ENCODE results near the gene ALG9. TPM values are rescaled to one million over a fixed set of nuclear protein-coding genes. Genes with fewer than 3 reads are reported as not detected.

The ALG9 gene
- total and polyA plus RNA-seq, 3 experiments from 2014 or later = 16.7 to 38.0 (median 37.4) TPM

- Histone ChIP-seq H3K9me3 (ENCODE audit: low read length) (no peaks in the 10 kb centered on the region), H3K4me1 (ENCODE audit: insufficient read depth, low read length) (no peaks in the 10 kb centered on the region), H3K27me3 (ENCODE audit: insufficient read depth, low read length, poor library complexity, severe bottlenecking) (no peaks in the 10 kb centered on the region), H3K4me3 (ENCODE audit: low read length) (no peak overlapping the region), H3K27ac (ENCODE audit: low read depth, low read length) (no peak overlapping the region), H3K36me3 (ENCODE audit: insufficient read depth, low read length) (no peaks in the 10 kb centered on the region)
- no peaks in the 10 kb centered on the region for H3K27me3 Mint-ChIP-seq
- H3K9me3 Mint-ChIP-seq = no peaks in the 10 kb centered on the region
- ChIA-PET CTCF (interaction anchor here (0.7 kb wide), 1 partner anchor 31 kb away, joined by 4 read pairs; no protein-coding TSS in a partner anchor), POLR2A (no interaction called here)
- DNase-seq = no peak
- H3K27ac Mint-ChIP-seq = peak overlapping the region in 1 of 8 donors; percentile 77
- no peak overlapping the region for H3K4me3 Mint-ChIP-seq
- peaks cover 5 to 7% (median 6%) of the 10 kb centered on the region in 3 donors for H3K4me1 Mint-ChIP-seq
- peaks cover 5 to 60% (median 20%) of the 10 kb centered on the region in 3 donors for H3K36me3 Mint-ChIP-seq
These were observed 59.2 kb downstream of the ALG9 start for GRCh38 chr11:111812211-111812610.

GRCh38 chr11:111811445-111811844, 59.9 kb downstream of the ALG9 start:
- H3K9me3 Mint-ChIP-seq = no peaks in the 10 kb centered on the region
- H3K27me3 ChIP-seq (ENCODE audit: insufficient read depth, low read length, poor library complexity, severe bottlenecking) = no peaks in the 10 kb centered on the region
- peaks cover 5 to 61% (median 22%) of the 10 kb centered on the region in 3 donors for H3K36me3 Mint-ChIP-seq
- CTCF ChIA-PET = no interaction called here
- peaks cover 5 to 7% (median 6%) of the 10 kb centered on the region in 3 donors for H3K4me1 Mint-ChIP-seq
- H3K4me1 ChIP-seq (ENCODE audit: insufficient read depth, low read length) = no peaks in the 10 kb centered on the region
- no peak for DNase-seq
- no peaks in the 10 kb centered on the region for H3K27me3 Mint-ChIP-seq
- no peak overlapping the region for H3K27ac Mint-ChIP-seq
- H3K4me3 Mint-ChIP-seq = no peak overlapping the region
- no peak overlapping the region for H3K27ac ChIP-seq (ENCODE audit: low read depth, low read length)
- H3K36me3 ChIP-seq (ENCODE audit: insufficient read depth, low read length) = no peaks in the 10 kb centered on the region
- POLR2A ChIA-PET = no interaction called here
- no peaks in the 10 kb centered on the region for H3K9me3 ChIP-seq (ENCODE audit: low read length)
- no peak overlapping the region for H3K4me3 ChIP-seq (ENCODE audit: low read length)

GRCh38 chr11:111808834-111809233, 62.5 kb downstream of the ALG9 start:
- Histone ChIP-seq H3K27me3 (ENCODE audit: insufficient read depth, low read length, poor library complexity, severe bottlenecking) (no peaks in the 10 kb centered on the region), H3K4me1 (ENCODE audit: insufficient read depth, low read length) (no peaks in the 10 kb centered on the region), H3K4me3 (ENCODE audit: low read length) (no peak overlapping the region), H3K9me3 (ENCODE audit: low read length) (no peaks in the 10 kb centered on the region), H3K36me3 (ENCODE audit: insufficient read depth, low read length) (no peaks in the 10 kb centered on the region), H3K27ac (ENCODE audit: low read depth, low read length) (no peak overlapping the region)
- CTCF ChIA-PET = interaction anchor here (1.3 kb wide), 1 partner anchor 222 kb away, joined by 3 read pairs; no protein-coding TSS in a partner anchor
- Mint-ChIP-seq H3K27me3 (no peaks in the 10 kb centered on the region), H3K27ac (peak overlapping the region in 2 of 8 donors; percentile 14 to 64), H3K36me3 (peaks cover 5 to 69% (median 23%) of the 10 kb centered on the region in 3 donors), H3K9me3 (no peaks in the 10 kb centered on the region), H3K4me1 (peaks cover under 1 to 4% (median 1%) of the 10 kb centered on the region in 3 donors), H3K4me3 (no peak overlapping the region)
- POLR2A ChIA-PET = no interaction called here
- no peak for DNase-seq

- no peaks in the 10 kb centered on the region for H3K9me3 ChIP-seq (ENCODE audit: low read length)
- no peaks in the 10 kb centered on the region for H3K4me1 Mint-ChIP-seq
- no peak overlapping the region for H3K4me3 Mint-ChIP-seq
- no peak overlapping the region for H3K4me3 ChIP-seq (ENCODE audit: low read length)
- H3K27ac ChIP-seq (ENCODE audit: low read depth, low read length) = no peak overlapping the region
- no peak for DNase-seq
- peaks cover 5 to 75% (median 24%) of the 10 kb centered on the region in 3 donors for H3K36me3 Mint-ChIP-seq
- no peaks in the 10 kb centered on the region for H3K27me3 ChIP-seq (ENCODE audit: insufficient read depth, low read length, poor library complexity, severe bottlenecking)
- no peaks in the 10 kb centered on the region for H3K27me3 Mint-ChIP-seq
- no peaks in the 10 kb centered on the region for H3K36me3 ChIP-seq (ENCODE audit: insufficient read depth, low read length)
- H3K9me3 Mint-ChIP-seq = no peaks in the 10 kb centered on the region
- H3K27ac Mint-ChIP-seq = peak overlapping the region in 1 of 8 donors; percentile 15
- POLR2A ChIA-PET = no interaction called here
- CTCF ChIA-PET = interaction anchor here (1.3 kb wide), 1 partner anchor 221 kb away, joined by 3 read pairs; no protein-coding TSS in a partner anchor
- H3K4me1 ChIP-seq (ENCODE audit: insufficient read depth, low read length) = no peaks in the 10 kb centered on the region
These were observed 63.3 kb downstream of the ALG9 start for GRCh38 chr11:111808063-111808588.

- POLR2A ChIA-PET = no interaction called here
- CTCF ChIA-PET = interaction anchor here (1.1 kb wide), 1 partner anchor 35 kb away, joined by 3 read pairs; no protein-coding TSS in a partner anchor
- H3K36me3 ChIP-seq (ENCODE audit: insufficient read depth, low read length) = peaks cover 5% of the 10 kb centered on the region
- H3K27ac Mint-ChIP-seq = peak overlapping the region in 1 of 8 donors; percentile 36
- H3K4me1 ChIP-seq (ENCODE audit: insufficient read depth, low read length) = no peaks in the 10 kb centered on the region
- no peak overlapping the region for H3K27ac ChIP-seq (ENCODE audit: low read depth, low read length)
- no peaks in the 10 kb centered on the region for H3K27me3 Mint-ChIP-seq
- H3K36me3 Mint-ChIP-seq = peaks cover 6 to 77% (median 27%) of the 10 kb centered on the region in 3 donors
- H3K9me3 ChIP-seq (ENCODE audit: low read length) = no peaks in the 10 kb centered on the region
- no peak overlapping the region for H3K4me3 Mint-ChIP-seq
- H3K4me3 ChIP-seq (ENCODE audit: low read length) = no peak overlapping the region
- no peak for DNase-seq
- no peaks in the 10 kb centered on the region for H3K4me1 Mint-ChIP-seq
- H3K27me3 ChIP-seq (ENCODE audit: insufficient read depth, low read length, poor library complexity, severe bottlenecking) = no peaks in the 10 kb centered on the region
- H3K9me3 Mint-ChIP-seq = no peaks in the 10 kb centered on the region
These were observed 64.3 kb downstream of the ALG9 start for GRCh38 chr11:111807076-111807475.

GRCh38 chr11:111801135-111801534, 70.2 kb downstream of the ALG9 start:
- Mint-ChIP-seq H3K27ac (no peak overlapping the region), H3K9me3 (no peaks in the 10 kb centered on the region), H3K27me3 (no peaks in the 10 kb centered on the region), H3K4me3 (no peak overlapping the region), H3K36me3 (peaks cover 27 to 83% (median 29%) of the 10 kb centered on the region in 3 donors), H3K4me1 (peaks cover 0 to 2% (median 0%) of the 10 kb centered on the region in 3 donors)
- no peaks in the 10 kb centered on the region for H3K4me1 ChIP-seq (ENCODE audit: insufficient read depth, low read length)
- DNase-seq = no peak
- POLR2A ChIA-PET = no interaction called here
- H3K9me3 ChIP-seq (ENCODE audit: low read length) = no peaks in the 10 kb centered on the region
- CTCF ChIA-PET = no interaction called here
- H3K4me3 ChIP-seq (ENCODE audit: low read length) = no peak overlapping the region
- peaks cover 8% of the 10 kb centered on the region for H3K36me3 ChIP-seq (ENCODE audit: insufficient read depth, low read length)
- H3K27me3 ChIP-seq (ENCODE audit: insufficient read depth, low read length, poor library complexity, severe bottlenecking) = no peaks in the 10 kb centered on the region
- no peak overlapping the region for H3K27ac ChIP-seq (ENCODE audit: low read depth, low read length)

- Mint-ChIP-seq H3K27me3 (peaks cover 0 to 2% of the 10 kb centered on the region in 2 donors), H3K4me1 (peaks cover 0 to 2% (median 0%) of the 10 kb centered on the region in 3 donors), H3K36me3 (peaks cover 27 to 77% (median 27%) of the 10 kb centered on the region in 3 donors), H3K4me3 (no peak overlapping the region), H3K9me3 (no peaks in the 10 kb centered on the region), H3K27ac (no peak overlapping the region)
- H3K4me3 ChIP-seq (ENCODE audit: low read length) = no peak overlapping the region
- H3K9me3 ChIP-seq (ENCODE audit: low read length) = no peaks in the 10 kb centered on the region
- DNase-seq = no peak
- no peak overlapping the region for H3K27ac ChIP-seq (ENCODE audit: low read depth, low read length)
- H3K27me3 ChIP-seq (ENCODE audit: insufficient read depth, low read length, poor library complexity, severe bottlenecking) = no peaks in the 10 kb centered on the region
- CTCF ChIA-PET = interaction anchor here (1.0 kb wide), 1 partner anchor 21 kb away, joined by 3 read pairs; no protein-coding TSS in a partner anchor
- POLR2A ChIA-PET = no interaction called here
- H3K36me3 ChIP-seq (ENCODE audit: insufficient read depth, low read length) = peaks cover 8% of the 10 kb centered on the region
- no peaks in the 10 kb centered on the region for H3K4me1 ChIP-seq (ENCODE audit: insufficient read depth, low read length)
These were observed 73.1 kb downstream of the ALG9 start for GRCh38 chr11:111798279-111798678.

- Histone ChIP-seq H3K4me3 (ENCODE audit: low read length) (no peak overlapping the region), H3K4me1 (ENCODE audit: insufficient read depth, low read length) (no peaks in the 10 kb centered on the region), H3K27ac (ENCODE audit: low read depth, low read length) (no peak overlapping the region), H3K27me3 (ENCODE audit: insufficient read depth, low read length, poor library complexity, severe bottlenecking) (no peaks in the 10 kb centered on the region), H3K9me3 (ENCODE audit: low read length) (no peaks in the 10 kb centered on the region), H3K36me3 (ENCODE audit: insufficient read depth, low read length) (peaks cover 4% of the 10 kb centered on the region)
- DNase-seq = no peak
- H3K27me3 Mint-ChIP-seq = peaks cover 0 to 2% of the 10 kb centered on the region in 2 donors
- peaks cover 0 to 2% (median 0%) of the 10 kb centered on the region in 3 donors for H3K4me1 Mint-ChIP-seq
- H3K27ac Mint-ChIP-seq = no peak overlapping the region
- peaks cover 25 to 72% (median 27%) of the 10 kb centered on the region in 3 donors for H3K36me3 Mint-ChIP-seq
- no peaks in the 10 kb centered on the region for H3K9me3 Mint-ChIP-seq
- H3K4me3 Mint-ChIP-seq = no peak overlapping the region
- ChIA-PET CTCF (interaction anchor here (1.0 kb wide), 1 partner anchor 20 kb away, joined by 3 read pairs; no protein-coding TSS in a partner anchor), POLR2A (no interaction called here)
These were observed 74.2 kb downstream of the ALG9 start for GRCh38 chr11:111797145-111797581.
